ENCODE results near the gene PHLPP2.

- TF ChIP-seq CTCF (IDR thresholded peaks at IDR 0.05; ENCODE audit: low read length): no peak
- no peak for TF ChIP-seq EZH2 (IDR thresholded peaks at IDR 0.05; ENCODE audit: borderline replicate concordance, low read length)
Observed at GRCh38 chr16:71689901-71690300, 34.6 kb downstream of the PHLPP2 start.

Measured in OCI-LY1 (cell line).